KMS-11 (cell line): ENCODE results near the gene SLAMF7.

Source experiments
- H2AFZ ChIP-seq: fragments of 200-600 bp; sonication (generic); 2 replicates; pipeline ENCODE4 v1.6.1; 2016; ENCODE audit warnings: antibody characterized with exemption, mixed run types, low read depth
- H3K27ac ChIP-seq: fragments of 200-600 bp; sonication (generic); 2 replicates; pipeline ENCODE4 v1.6.1; 2016; ENCODE audit warnings: mild to moderate bottlenecking, mixed run types
- H3K27me3 ChIP-seq: fragments of 200-600 bp; sonication (generic); 2 replicates; pipeline ENCODE4 v1.6.1; 2017; ENCODE audit warnings: mild to moderate bottlenecking, low read depth, mixed run types, moderate library complexity; ENCODE audit not compliant: insufficient read depth
- H3K36me3 ChIP-seq: fragments of 200-600 bp; sonication (generic); 2 replicates; pipeline ENCODE4 v1.6.1; 2017; ENCODE audit warnings: mild to moderate bottlenecking, mixed run types; ENCODE audit not compliant: insufficient read depth
- H3K4me1 ChIP-seq: fragments of 200-600 bp; sonication (generic); 2 replicates; pipeline ENCODE4 v1.6.1; 2016; ENCODE audit warnings: mild to moderate bottlenecking, low read depth, mixed run types; ENCODE audit not compliant: poor library complexity, severe bottlenecking
- H3K4me2 ChIP-seq: fragments of 200-600 bp; sonication (generic); 2 replicates; pipeline ENCODE4 v1.7.0; 2016; ENCODE audit warnings: mild to moderate bottlenecking, mixed run types
- H3K4me3 ChIP-seq: fragments of 200-600 bp; sonication (generic); IDR thresholded peaks from 2 replicates; pipeline ENCODE4 v1.6.1; 2017; ENCODE audit warnings: low read depth, low read length, mixed read lengths; ENCODE audit not compliant: insufficient read depth
- H3K79me2 ChIP-seq: fragments of 200-600 bp; sonication (generic); 2 replicates; pipeline ENCODE4 v1.6.1; 2016; ENCODE audit warnings: low read depth, mixed run types; ENCODE audit not compliant: insufficient read depth
- H3K9ac ChIP-seq: fragments of 200-600 bp; sonication (generic); 2 replicates; pipeline ENCODE4 v1.6.1; 2016; ENCODE audit warnings: mild to moderate bottlenecking, mixed run types
- H4K20me1 ChIP-seq: fragments of 200-600 bp; sonication (generic); 2 replicates; pipeline ENCODE4 v1.6.1; 2016; ENCODE audit warnings: mild to moderate bottlenecking, mixed run types; ENCODE audit not compliant: insufficient read depth
- TF ChIP-seq, protein P1 (sequence below): fragments of 200-600 bp; sonication (generic); conservative IDR thresholded peaks from 2 replicates; pipeline ENCODE4 v1.6.1; 2017; ENCODE audit warnings: low read depth, mild to moderate bottlenecking, antibody characterized with exemption, low read length, moderate library complexity, mixed read lengths

Gene SLAMF7

GRCh38 chr1:160722726-160723125 lies 16.3 kb upstream of the SLAMF7 start:
- Histone ChIP-seq H3K27me3 (no peaks in the 10 kb centered on the region), H3K36me3 (no peaks in the 10 kb centered on the region), H3K4me2 (no peak overlapping the region), H3K4me3 (no peak overlapping the region), H3K27ac (no peak overlapping the region), H3K4me1 (peaks cover 19% of the 10 kb centered on the region), H3K79me2 (no peaks in the 10 kb centered on the region), H2AFZ (no peak overlapping the region), H3K9ac (no peak overlapping the region), H4K20me1 (no peaks in the 10 kb centered on the region)
- TF ChIP-seq, protein P1, sequence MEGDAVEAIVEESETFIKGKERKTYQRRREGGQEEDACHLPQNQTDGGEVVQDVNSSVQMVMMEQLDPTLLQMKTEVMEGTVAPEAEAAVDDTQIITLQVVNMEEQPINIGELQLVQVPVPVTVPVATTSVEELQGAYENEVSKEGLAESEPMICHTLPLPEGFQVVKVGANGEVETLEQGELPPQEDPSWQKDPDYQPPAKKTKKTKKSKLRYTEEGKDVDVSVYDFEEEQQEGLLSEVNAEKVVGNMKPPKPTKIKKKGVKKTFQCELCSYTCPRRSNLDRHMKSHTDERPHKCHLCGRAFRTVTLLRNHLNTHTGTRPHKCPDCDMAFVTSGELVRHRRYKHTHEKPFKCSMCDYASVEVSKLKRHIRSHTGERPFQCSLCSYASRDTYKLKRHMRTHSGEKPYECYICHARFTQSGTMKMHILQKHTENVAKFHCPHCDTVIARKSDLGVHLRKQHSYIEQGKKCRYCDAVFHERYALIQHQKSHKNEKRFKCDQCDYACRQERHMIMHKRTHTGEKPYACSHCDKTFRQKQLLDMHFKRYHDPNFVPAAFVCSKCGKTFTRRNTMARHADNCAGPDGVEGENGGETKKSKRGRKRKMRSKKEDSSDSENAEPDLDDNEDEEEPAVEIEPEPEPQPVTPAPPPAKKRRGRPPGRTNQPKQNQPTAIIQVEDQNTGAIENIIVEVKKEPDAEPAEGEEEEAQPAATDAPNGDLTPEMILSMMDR, result no peak

DNA sequence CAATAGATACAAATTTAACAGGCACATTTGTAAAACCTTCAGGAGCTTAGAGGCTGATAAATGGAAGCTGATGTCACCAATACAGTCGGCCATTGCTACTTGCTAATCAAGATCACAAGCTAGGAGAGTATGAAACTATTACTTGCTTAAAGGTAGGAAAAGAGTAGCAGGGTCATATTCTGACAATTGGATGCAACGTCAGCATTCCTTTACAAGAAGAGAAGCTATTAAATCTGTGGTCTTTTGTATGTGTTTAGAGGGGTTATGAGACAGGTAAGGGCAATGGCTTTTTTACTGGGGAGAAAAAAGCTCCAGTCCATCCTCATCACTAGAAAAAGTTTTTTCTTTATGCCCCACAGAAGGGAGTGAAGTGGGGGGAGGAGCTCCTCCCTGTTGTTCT lies 15.7 kb upstream of the SLAMF7 start:
- H3K27ac ChIP-seq, result no peak overlapping the region
- no peaks in the 10 kb centered on the region for H3K27me3 ChIP-seq
- no peaks in the 10 kb centered on the region for H4K20me1 ChIP-seq
- H2AFZ ChIP-seq, result no peak overlapping the region
- no peak overlapping the region for H3K4me2 ChIP-seq
- TF ChIP-seq, protein P1, result no peak
- peaks cover 19% of the 10 kb centered on the region for H3K4me1 ChIP-seq
- no peaks in the 10 kb centered on the region for H3K79me2 ChIP-seq
- H3K36me3 ChIP-seq, result no peaks in the 10 kb centered on the region
- H3K4me3 ChIP-seq, result no peak overlapping the region
- H3K9ac ChIP-seq, result no peak overlapping the region

DNA sequence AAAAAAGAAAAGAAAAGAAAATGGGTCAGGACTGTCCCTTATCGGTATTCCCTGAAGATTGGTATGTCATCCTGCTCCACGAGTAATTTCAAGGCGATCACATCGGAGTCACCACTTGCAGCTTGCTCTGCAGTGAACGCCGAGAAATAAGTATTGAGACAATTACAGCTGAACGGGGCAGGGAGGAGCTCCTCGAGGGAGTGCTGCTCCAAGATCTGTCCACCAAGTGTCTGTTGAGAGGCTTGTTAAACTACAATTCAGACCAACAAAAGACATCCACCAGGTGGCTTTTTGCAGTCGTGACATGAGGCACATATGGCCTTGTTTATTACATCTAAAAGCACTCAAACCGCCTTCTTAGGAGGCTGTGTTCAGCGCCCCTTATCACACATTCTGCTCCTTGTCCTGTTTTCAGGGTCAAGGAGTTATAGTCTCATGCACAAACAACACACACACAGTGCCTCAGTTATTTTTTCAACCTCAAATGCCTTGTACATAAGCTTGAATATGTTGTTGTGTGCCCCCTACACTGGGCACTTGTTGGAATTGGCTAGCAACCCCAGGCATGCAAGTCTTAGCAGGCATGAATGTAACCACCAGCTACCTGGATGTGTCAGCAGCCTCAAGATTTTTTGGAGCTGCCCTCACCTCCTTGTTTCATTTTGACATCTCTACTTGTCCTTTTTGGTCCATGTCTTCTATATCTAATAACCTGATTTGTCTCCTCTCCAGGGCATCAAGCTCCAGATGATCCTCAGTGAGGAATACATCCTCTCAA lies 14.4 kb upstream of the SLAMF7 start:
- Histone ChIP-seq H3K36me3 (no peaks in the 10 kb centered on the region), H3K27ac (no peak overlapping the region), H3K79me2 (no peaks in the 10 kb centered on the region), H2AFZ (no peak overlapping the region), H3K27me3 (no peaks in the 10 kb centered on the region), H3K4me2 (no peak overlapping the region), H3K9ac (no peak overlapping the region), H4K20me1 (no peaks in the 10 kb centered on the region), H3K4me1 (peaks cover 19% of the 10 kb centered on the region), H3K4me3 (no peak overlapping the region)
- TF ChIP-seq, protein P1, result 0 out of 2 replicates have a peak, but pooled peaks have one; percentile 13

DNA sequence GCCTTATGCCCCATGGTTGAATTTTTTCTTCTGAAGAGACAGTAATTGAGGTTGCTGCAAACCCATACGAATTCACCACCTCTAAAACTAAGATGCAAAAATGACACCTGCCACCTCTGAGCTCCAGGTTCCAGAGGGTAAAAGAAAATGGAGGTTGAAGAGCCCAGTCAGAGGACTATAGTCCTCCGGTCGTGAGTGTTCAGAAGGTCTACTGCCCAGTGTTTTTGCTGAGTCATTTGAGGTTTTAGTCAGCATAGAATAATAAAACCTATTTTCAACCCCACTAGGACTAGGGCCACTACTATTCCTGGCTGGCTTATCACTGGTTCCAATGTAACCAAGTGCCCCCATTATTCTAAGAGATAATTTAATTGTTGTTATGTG lies 12.9 kb upstream of the SLAMF7 start:
- Histone ChIP-seq H3K4me1 (peaks cover 19% of the 10 kb centered on the region), H2AFZ (peak overlapping the region; percentile 56), H4K20me1 (no peaks in the 10 kb centered on the region), H3K36me3 (no peaks in the 10 kb centered on the region), H3K27ac (peak overlapping the region; percentile 18; the same call in 1 of the 2 replicates), H3K4me3 (no peak overlapping the region), H3K4me2 (peak overlapping the region; percentile 26; the same call in 1 of the 2 replicates), H3K9ac (peak overlapping the region; percentile 22; the same call in 1 of the 2 replicates), H3K27me3 (no peaks in the 10 kb centered on the region), H3K79me2 (no peaks in the 10 kb centered on the region)
- TF ChIP-seq, protein P1, result no peak
